Naive B cell (primary cell): Measurements from ENCODE around the gene TSTD2. TPM values are rescaled to one million over a fixed set of nuclear protein-coding genes. Genes with fewer than 3 reads are reported as not detected.

Experiments used
- ATAC-seq, 2 donors: fragments of 150-1000 bp; cut with Tn5 transposase; 2 replicates each; pipeline ENCODE4 v1.10.0; 2021; ENCODE audit warnings: low read depth in 2 of 2, mild to moderate bottlenecking in 2 of 2, moderate library complexity in 2 of 2
- DNase-seq: peaks from one replicate; pipeline ENCODE4 v3.0.0; 2022
- H3K27ac Mint-ChIP-seq, 6 donors: one replicate each; pipeline ENCODE4 v1.8.0; 2020 to 2022; ENCODE audit warnings: mild to moderate bottlenecking in 6 of 6, mixed read lengths in 6 of 6, moderate library complexity in 5 of 6, inconsistent platforms in 2 of 6
- H3K27me3 Mint-ChIP-seq, 3 donors: one replicate each; pipeline ENCODE4 v1.8.0; 2021 to 2022; ENCODE audit warnings: mixed read lengths in 3 of 3, mild to moderate bottlenecking in 1 of 3
- H3K36me3 Mint-ChIP-seq, 2 donors: one replicate each; pipeline ENCODE4 v1.8.0; 2020 to 2022; ENCODE audit warnings: mixed read lengths in 2 of 2, inconsistent platforms in 1 of 2, mild to moderate bottlenecking in 1 of 2
- H3K4me1 Mint-ChIP-seq, 3 donors: one replicate each; pipeline ENCODE4 v1.8.0; 2020 to 2022; ENCODE audit warnings: mixed read lengths in 3 of 3, inconsistent platforms in 1 of 3, mild to moderate bottlenecking in 1 of 3, moderate library complexity in 1 of 3
- H3K4me3 Mint-ChIP-seq, 8 donors: one replicate each; pipeline ENCODE4 v1.8.0; 2020 to 2022; ENCODE audit warnings: mild to moderate bottlenecking in 8 of 8, mixed read lengths in 8 of 8, moderate library complexity in 8 of 8, inconsistent platforms in 2 of 8
- H3K9me3 Mint-ChIP-seq, 7 donors: one replicate each; pipeline ENCODE4 v1.8.0; 2020 to 2022; ENCODE audit warnings: mixed read lengths in 7 of 7, mild to moderate bottlenecking in 5 of 7, inconsistent platforms in 2 of 7, moderate library complexity in 1 of 7
- polyA plus RNA-seq, 6 donors: library from polyadenylated mRNA; unstranded; fragments of 300-500 nt; fragmentation: Illumina TruSeq; gene quantifications; one replicate each; pipeline ENCODE4 v1.2.3, GENCODE V29; 2021; ENCODE audit warnings: low read depth in 6 of 6

TSTD2 gene
- 10 to 100 TPM in 1 of 6 donors, 1 to 10 TPM in 5; 4.7 to 10.3 (median 7.2) TPM for polyA plus RNA-seq

- no peaks in the 10 kb centered on the region for H3K36me3 Mint-ChIP-seq
- peak within 1 kb of the TSS; percentile 85 to 100 (median 99) for H3K4me3 Mint-ChIP-seq
- ATAC-seq = peak; percentile 86
Observed at GRCh38 chr9:97632985-97633858, at the start of gene TSTD2, which contains the start of gene NCBP1. TSS of gene TSTD2 (minus strand) at chr9:97633368. CDS start at chr9:97627562, 5,806 bp downstream. TSS of gene NCBP1 (plus strand) at chr9:97633821. CDS start at chr9:97633882, 61 bp downstream.

GRCh38 chr9:97682242-97682641 is 49.1 kb upstream of the TSTD2 start:
- no peak overlapping the region for H3K4me3 Mint-ChIP-seq
- ATAC-seq = no peak
- H3K9me3 Mint-ChIP-seq = no peaks in the 10 kb centered on the region
- DNase-seq = no peak
- H3K27ac Mint-ChIP-seq = peak overlapping the region in 2 of 6 donors; percentile 38 to 41
- no peaks in the 10 kb centered on the region for H3K27me3 Mint-ChIP-seq
- H3K36me3 Mint-ChIP-seq = peaks cover 9 to 17% of the 10 kb centered on the region in 2 donors
- peaks cover 0 to 7% (median 0%) of the 10 kb centered on the region in 3 donors for H3K4me1 Mint-ChIP-seq

More at GRCh38 chr9:97632985-97633858, at the start of gene TSTD2, which contains the start of gene NCBP1:
- peak; percentile 98 for DNase-seq
- peak within 1 kb of the TSS; percentile 98 to 100 (median 100) for H3K27ac Mint-ChIP-seq
- H3K27me3 Mint-ChIP-seq = no peaks in the 10 kb centered on the region
- no peaks in the 10 kb centered on the region for H3K9me3 Mint-ChIP-seq
- peaks cover 47 to 58% (median 52%) of the 10 kb centered on the region in 3 donors for H3K4me1 Mint-ChIP-seq

DNA sequence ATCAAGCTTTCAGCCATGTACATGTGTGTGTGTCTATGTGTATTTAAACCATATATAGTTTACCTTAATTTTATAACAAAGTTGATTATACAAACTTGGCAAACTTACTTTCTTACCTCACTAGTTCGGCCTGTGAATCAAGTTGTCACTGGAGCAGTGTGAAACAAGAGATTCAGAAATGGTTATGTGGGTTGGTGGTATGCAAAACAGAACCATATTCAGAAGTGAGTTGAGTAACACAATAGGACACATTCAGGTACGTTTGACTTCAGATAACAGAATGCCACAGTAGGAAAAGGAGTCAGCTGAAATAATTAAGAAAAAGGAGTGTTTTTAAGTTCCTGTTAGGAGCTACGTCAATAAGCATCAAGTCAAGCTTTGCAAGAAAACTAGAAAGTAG is 42.5 kb upstream of the TSTD2 start:
- DNase-seq = no peak
- H3K27me3 Mint-ChIP-seq = no peaks in the 10 kb centered on the region
- H3K27ac Mint-ChIP-seq = no peak overlapping the region
- no peak overlapping the region for H3K4me3 Mint-ChIP-seq
- peaks cover 0 to 7% (median 0%) of the 10 kb centered on the region in 3 donors for H3K4me1 Mint-ChIP-seq
- peaks cover 11 to 12% of the 10 kb centered on the region in 2 donors for H3K36me3 Mint-ChIP-seq
- no peak for ATAC-seq
- no peaks in the 10 kb centered on the region for H3K9me3 Mint-ChIP-seq

DNA sequence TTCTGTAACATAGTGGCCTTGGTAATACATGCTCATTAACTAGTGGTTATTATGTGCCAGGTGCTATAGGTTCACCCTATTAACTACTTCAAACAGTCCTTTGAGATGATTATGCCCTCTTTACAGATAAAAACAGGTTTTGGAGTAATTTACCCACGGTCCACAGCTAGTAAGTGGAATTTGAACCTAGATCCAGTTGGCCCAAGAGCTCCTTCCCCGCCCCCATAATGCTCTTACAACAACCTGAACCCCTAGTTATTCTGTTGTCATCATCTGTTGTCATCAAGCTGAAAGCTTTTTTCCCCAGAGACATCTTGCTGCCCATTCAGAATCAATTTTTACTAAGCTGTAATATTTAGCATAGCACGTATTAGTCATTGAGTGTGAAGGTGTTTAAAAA is 40.8 kb upstream of the TSTD2 start:
- H3K4me3 Mint-ChIP-seq = no peak overlapping the region
- DNase-seq (no peak), ATAC-seq (no peak)
- H3K9me3 Mint-ChIP-seq = no peaks in the 10 kb centered on the region
- no peaks in the 10 kb centered on the region for H3K27me3 Mint-ChIP-seq
- peak overlapping the region in 1 of 6 donors; percentile 20 for H3K27ac Mint-ChIP-seq
- H3K4me1 Mint-ChIP-seq = peaks cover 0 to 6% (median 2%) of the 10 kb centered on the region in 3 donors
- H3K36me3 Mint-ChIP-seq = peaks cover 13 to 14% of the 10 kb centered on the region in 2 donors

DNA sequence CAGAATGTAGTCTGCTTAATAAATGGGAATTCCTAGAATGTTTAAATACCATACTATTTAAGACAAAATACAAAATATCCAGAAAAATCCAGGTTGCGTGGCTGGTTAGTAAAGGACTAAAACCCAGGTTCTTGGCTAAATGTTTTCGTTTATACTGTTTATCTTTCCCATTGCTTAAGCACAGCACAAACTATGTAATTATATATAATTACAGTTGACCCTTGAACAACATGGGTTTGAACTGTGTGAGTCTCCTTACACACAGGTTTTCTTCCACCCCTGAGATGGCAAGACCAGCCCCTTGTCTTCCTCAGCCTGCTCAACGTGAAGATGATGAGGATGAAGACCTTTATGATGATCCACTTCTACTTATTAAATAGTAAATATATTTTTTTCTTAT is 39.2 kb upstream of the TSTD2 start:
- no peaks in the 10 kb centered on the region for H3K9me3 Mint-ChIP-seq
- no peaks in the 10 kb centered on the region for H3K27me3 Mint-ChIP-seq

GRCh38 chr9:97670586-97670985 is 37.4 kb upstream of the TSTD2 start:
- no peaks in the 10 kb centered on the region for H3K27me3 Mint-ChIP-seq
- H3K27ac Mint-ChIP-seq = peak overlapping the region in 2 of 6 donors; percentile 15 to 72
- ATAC-seq = no peak

More for the DNA sequence above, 39.2 kb upstream of the TSTD2 start:
- no peak for ATAC-seq
- Mint-ChIP-seq H3K27ac (no peak overlapping the region), H3K4me3 (no peak overlapping the region), H3K4me1 (peaks cover 0 to 2% (median 0%) of the 10 kb centered on the region in 3 donors), H3K36me3 (peaks cover 13 to 25% of the 10 kb centered on the region in 2 donors)
- DNase-seq = no peak

DNA sequence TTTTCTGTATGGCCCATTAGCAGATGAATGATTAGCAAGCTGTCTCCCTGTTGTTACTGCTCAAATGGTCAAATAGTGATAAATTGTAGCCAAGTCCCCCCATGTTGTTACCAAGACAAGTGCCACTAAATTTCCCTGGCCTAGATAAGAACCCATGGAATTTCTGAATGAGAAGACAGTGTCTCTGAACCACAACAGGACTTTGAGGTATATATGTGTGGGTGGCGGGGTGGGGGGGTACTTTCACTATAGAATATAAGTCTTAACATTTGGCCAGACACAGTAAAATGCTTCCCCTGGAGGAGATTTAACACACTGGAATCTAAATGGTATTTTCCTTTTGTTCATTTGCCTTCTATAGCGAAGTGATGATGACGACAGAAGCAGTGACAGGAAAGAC is 35.3 kb upstream of the TSTD2 start:
- Mint-ChIP-seq H3K27ac (peak overlapping the region in 2 of 6 donors; percentile 24 to 56), H3K4me1 (peaks cover 0 to 3% (median 2%) of the 10 kb centered on the region in 3 donors), H3K4me3 (no peak overlapping the region), H3K36me3 (peaks cover 14 to 29% of the 10 kb centered on the region in 2 donors), H3K27me3 (no peaks in the 10 kb centered on the region), H3K9me3 (no peaks in the 10 kb centered on the region)
- no peak for ATAC-seq
- no peak for DNase-seq

More at GRCh38 chr9:97670586-97670985, 37.4 kb upstream of the TSTD2 start:
- no peaks in the 10 kb centered on the region for H3K9me3 Mint-ChIP-seq
- H3K36me3 Mint-ChIP-seq = peaks cover 7 to 29% of the 10 kb centered on the region in 2 donors
- peaks cover 0 to 2% (median 0%) of the 10 kb centered on the region in 3 donors for H3K4me1 Mint-ChIP-seq
- no peak overlapping the region for H3K4me3 Mint-ChIP-seq
- no peak for DNase-seq

DNA sequence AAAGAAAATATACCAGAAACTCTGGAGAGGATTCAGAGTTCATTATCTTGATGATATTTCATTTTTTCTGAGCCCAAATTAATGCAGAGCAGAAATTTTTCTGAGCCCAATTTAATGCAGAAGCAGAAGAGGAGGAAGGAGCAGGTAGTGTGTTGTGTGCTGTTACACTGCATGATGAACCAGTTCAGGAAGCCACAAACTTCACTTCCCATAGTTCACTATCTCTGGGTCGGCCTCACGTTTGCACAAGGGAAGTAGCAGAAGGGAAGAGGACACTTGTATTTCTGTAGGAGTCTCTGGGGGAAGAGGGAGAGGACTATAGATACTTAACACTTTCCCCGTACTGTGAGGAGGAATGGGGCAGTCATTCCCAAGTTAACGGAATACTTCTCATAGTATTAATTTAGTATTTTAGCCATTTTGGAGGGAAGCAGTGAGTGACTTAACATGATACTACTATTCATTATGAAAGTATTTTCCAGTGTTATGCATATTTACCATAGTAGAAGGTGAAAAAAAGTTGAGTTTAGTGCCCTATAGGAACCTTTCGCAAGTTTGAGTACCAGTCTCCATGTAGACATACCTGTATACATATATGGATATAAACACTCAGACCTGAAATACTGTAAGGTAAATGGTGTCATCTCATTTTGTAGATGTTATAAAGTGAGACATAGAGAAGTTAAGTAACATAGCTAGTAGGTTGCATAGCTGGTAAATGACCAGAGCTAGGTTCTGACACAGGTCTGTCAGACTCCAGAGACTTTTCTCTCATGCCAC is 33.9 kb upstream of the TSTD2 start:
- DNase-seq (no peak), ATAC-seq (no peak)
- Mint-ChIP-seq H3K4me3 (no peak overlapping the region), H3K9me3 (no peaks in the 10 kb centered on the region), H3K27me3 (no peaks in the 10 kb centered on the region), H3K27ac (peak overlapping the region in 4 of 6 donors; percentile 19 to 78 (median 43)), H3K36me3 (peaks cover 14 to 29% of the 10 kb centered on the region in 2 donors), H3K4me1 (peaks cover 0 to 3% (median 2%) of the 10 kb centered on the region in 3 donors)

DNA sequence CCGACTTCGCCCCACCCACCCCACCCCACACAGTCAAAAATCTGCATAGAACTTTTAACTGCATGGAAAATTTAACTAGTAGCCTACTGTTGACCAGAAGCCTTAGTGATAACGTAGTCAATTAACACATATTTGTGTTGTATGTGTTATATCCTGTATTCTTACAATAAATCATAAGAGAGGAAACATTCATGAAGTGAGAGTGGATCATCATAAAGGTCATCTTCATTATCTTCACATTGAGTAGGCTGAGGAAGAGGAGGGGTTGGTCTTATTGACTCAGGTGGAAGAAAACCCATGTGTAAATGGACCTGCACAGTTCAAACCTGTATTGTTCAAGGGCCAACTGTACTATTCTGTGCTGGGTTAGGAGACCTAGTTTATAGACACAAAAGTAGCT is 32.6 kb upstream of the TSTD2 start:
- Mint-ChIP-seq H3K27me3 (no peaks in the 10 kb centered on the region), H3K27ac (no peak overlapping the region), H3K4me3 (no peak overlapping the region), H3K9me3 (no peaks in the 10 kb centered on the region), H3K36me3 (peaks cover 10 to 29% of the 10 kb centered on the region in 2 donors), H3K4me1 (peaks cover 0 to 3% (median 2%) of the 10 kb centered on the region in 3 donors)
- ATAC-seq = no peak
- no peak for DNase-seq

- H3K27ac Mint-ChIP-seq = peak overlapping the region in 4 of 6 donors; percentile 11 to 72 (median 44)
- peaks cover 32 to 33% of the 10 kb centered on the region in 2 donors for H3K36me3 Mint-ChIP-seq
- no peak overlapping the region for H3K4me3 Mint-ChIP-seq
- H3K27me3 Mint-ChIP-seq = no peaks in the 10 kb centered on the region
- DNase-seq = no peak
- H3K4me1 Mint-ChIP-seq = peaks cover 3 to 10% (median 9%) of the 10 kb centered on the region in 3 donors
- ATAC-seq = no peak
- no peaks in the 10 kb centered on the region for H3K9me3 Mint-ChIP-seq
Observed at GRCh38 chr9:97660847-97661246, 27.7 kb upstream of the TSTD2 start.

GRCh38 chr9:97660340-97660739 is 27.2 kb upstream of the TSTD2 start:
- no peaks in the 10 kb centered on the region for H3K9me3 Mint-ChIP-seq
- ATAC-seq = peak; percentile 42 to 57
- H3K4me1 Mint-ChIP-seq = peaks cover 3 to 10% (median 9%) of the 10 kb centered on the region in 3 donors
- no peak for DNase-seq
- H3K27me3 Mint-ChIP-seq = no peaks in the 10 kb centered on the region
- H3K27ac Mint-ChIP-seq = peak overlapping the region in 5 of 6 donors; percentile 37 to 91 (median 72)
- no peak overlapping the region for H3K4me3 Mint-ChIP-seq
- peaks cover 34 to 37% of the 10 kb centered on the region in 2 donors for H3K36me3 Mint-ChIP-seq

DNA sequence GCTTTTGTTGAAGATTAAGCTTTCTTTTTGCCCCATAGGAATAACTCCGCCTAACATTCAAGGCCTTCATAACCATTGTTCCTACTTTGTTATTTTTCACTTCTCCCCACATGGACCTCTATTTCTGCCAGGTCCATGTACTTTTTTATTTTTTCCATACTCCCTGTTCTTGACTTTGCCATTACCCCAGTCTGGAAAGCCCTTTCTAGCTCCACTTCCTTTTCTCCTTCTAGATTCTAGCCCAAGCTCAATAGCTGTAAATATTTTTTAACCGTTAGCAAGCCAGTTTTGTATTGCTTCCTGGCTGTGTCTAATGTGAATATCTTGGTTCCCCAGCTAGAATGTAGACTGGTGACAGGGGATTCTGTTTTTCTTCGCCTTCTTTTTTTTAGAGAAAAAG is 26.6 kb upstream of the TSTD2 start:
- peak overlapping the region in 5 of 6 donors; percentile 29 to 91 (median 68) for H3K27ac Mint-ChIP-seq
- no peaks in the 10 kb centered on the region for H3K9me3 Mint-ChIP-seq
- no peak overlapping the region for H3K4me3 Mint-ChIP-seq
- DNase-seq = no peak
- peaks cover 32 to 41% of the 10 kb centered on the region in 2 donors for H3K36me3 Mint-ChIP-seq
- no peak for ATAC-seq
- H3K27me3 Mint-ChIP-seq = no peaks in the 10 kb centered on the region
- peaks cover 3 to 10% (median 9%) of the 10 kb centered on the region in 3 donors for H3K4me1 Mint-ChIP-seq

DNA sequence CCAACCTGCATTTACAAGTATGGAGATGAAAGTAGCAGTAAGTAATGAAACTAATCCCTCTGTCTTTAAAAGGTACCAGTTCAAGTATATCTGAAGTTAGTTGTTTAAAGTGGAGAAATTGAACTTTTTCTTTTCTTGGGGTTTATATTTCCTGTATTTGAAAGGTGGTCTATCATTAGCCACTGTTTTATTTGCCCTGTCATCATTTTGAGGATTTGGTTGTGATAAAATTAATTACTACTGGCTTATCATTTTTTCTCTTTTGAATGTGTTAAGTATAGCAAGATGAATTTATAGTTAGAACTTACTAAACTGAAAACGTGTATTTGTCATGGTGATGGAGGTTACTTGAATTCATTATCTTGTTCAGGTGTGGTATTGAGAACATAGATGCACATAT is 25.5 kb upstream of the TSTD2 start:
- Mint-ChIP-seq H3K4me3 (no peak overlapping the region), H3K9me3 (no peaks in the 10 kb centered on the region), H3K36me3 (peaks cover 26 to 41% of the 10 kb centered on the region in 2 donors), H3K27ac (peak overlapping the region in 2 of 6 donors; percentile 32 to 88), H3K27me3 (no peaks in the 10 kb centered on the region), H3K4me1 (peaks cover 0 to 10% (median 9%) of the 10 kb centered on the region in 3 donors)
- no peak for ATAC-seq
- no peak for DNase-seq
